H7 (cell line): Measurements from ENCODE around the gene ATG16L2. TPM values are rescaled to one million over a fixed set of nuclear protein-coding genes. Genes with fewer than 3 reads are reported as not detected.

Experiments used
- DNase-seq: peaks from one replicate; pipeline ENCODE4 v3.0.0; 2012
- H3K27me3 ChIP-seq: 2 replicates; pipeline ENCODE4 v1.6.0; 2011; ENCODE audit warnings: mild to moderate bottlenecking, low read length; ENCODE audit not compliant: control insufficient read depth, insufficient read depth
- H3K36me3 ChIP-seq: replicated peaks from 2 replicates; pipeline ENCODE4 v1.5.1; 2011; ENCODE audit warnings: low read length; ENCODE audit not compliant: control insufficient read depth, insufficient read depth
- H3K4me3 ChIP-seq: 2 replicates; pipeline ENCODE4 v1.5.1; 2011; ENCODE audit warnings: low read depth, mild to moderate bottlenecking, control low read depth, low read length, moderate library complexity; ENCODE audit not compliant: insufficient read depth
- total RNA-seq: library from RNA; depleted of rRNA; stranded (reverse); fragments of >200 nt; shearing (Covaris generic); gene quantifications from 2 replicates; pipeline ENCODE4 v1.2.3, GENCODE V29; 2014

Gene ATG16L2
- total RNA-seq, 1 experiment from 2014 or later = 6.2 TPM

DNA sequence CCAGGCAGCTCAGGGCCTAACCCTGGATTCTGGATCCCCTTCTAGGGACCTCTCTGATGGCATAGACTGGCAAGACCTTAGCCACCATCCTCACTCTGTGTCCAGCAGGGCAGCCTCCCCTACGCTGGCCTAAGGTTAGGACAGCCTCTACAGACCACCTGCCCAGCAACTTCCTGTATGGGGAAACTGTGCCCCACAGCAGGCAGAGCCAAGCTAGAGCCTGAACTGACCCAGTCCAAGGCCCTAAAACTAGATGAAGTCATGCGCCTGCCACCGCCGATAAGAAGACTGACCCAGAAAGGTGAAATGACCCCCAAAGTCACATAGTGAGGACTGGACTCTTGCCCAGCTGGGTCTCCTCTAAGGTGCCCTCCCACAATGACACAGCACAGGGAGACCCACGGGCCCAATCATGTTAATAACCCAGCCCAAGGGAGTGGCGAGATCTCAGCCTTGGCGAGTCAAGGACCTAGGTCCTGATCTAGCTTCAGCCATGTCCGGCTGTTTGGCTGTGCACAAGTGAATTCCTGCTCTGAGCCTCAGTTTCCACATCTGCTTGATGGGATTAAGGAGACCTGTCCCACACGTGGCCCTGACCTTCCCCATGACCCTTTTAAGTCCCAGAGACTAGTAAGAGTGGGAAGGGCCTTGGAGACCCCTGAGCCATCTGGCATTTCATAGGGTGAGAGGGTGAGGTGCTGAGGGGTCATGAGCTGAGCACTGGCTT, 37.9 kb upstream of the ATG16L2 start:
- Histone ChIP-seq H3K36me3 (no peaks in the 10 kb centered on the region; the same call in none of the 2 replicates), H3K4me3 (no peak overlapping the region), H3K27me3 (peaks cover 13% of the 10 kb centered on the region)
- no peak for DNase-seq

- Histone ChIP-seq H3K27me3 (peaks cover 14% of the 10 kb centered on the region), H3K36me3 (no peaks in the 10 kb centered on the region; the same call in none of the 2 replicates), H3K4me3 (no peak overlapping the region)
- DNase-seq = peak; percentile 68
Measured at GRCh38 chr11:72776844-72777754, 37.1 kb upstream of the ATG16L2 start.

GRCh38 chr11:72777755-72778278, 36.4 kb upstream of the ATG16L2 start:
- Histone ChIP-seq H3K27me3 (peaks cover 14% of the 10 kb centered on the region), H3K36me3 (no peaks in the 10 kb centered on the region; the same call in none of the 2 replicates), H3K4me3 (no peak overlapping the region)
- DNase-seq = no peak

DNA sequence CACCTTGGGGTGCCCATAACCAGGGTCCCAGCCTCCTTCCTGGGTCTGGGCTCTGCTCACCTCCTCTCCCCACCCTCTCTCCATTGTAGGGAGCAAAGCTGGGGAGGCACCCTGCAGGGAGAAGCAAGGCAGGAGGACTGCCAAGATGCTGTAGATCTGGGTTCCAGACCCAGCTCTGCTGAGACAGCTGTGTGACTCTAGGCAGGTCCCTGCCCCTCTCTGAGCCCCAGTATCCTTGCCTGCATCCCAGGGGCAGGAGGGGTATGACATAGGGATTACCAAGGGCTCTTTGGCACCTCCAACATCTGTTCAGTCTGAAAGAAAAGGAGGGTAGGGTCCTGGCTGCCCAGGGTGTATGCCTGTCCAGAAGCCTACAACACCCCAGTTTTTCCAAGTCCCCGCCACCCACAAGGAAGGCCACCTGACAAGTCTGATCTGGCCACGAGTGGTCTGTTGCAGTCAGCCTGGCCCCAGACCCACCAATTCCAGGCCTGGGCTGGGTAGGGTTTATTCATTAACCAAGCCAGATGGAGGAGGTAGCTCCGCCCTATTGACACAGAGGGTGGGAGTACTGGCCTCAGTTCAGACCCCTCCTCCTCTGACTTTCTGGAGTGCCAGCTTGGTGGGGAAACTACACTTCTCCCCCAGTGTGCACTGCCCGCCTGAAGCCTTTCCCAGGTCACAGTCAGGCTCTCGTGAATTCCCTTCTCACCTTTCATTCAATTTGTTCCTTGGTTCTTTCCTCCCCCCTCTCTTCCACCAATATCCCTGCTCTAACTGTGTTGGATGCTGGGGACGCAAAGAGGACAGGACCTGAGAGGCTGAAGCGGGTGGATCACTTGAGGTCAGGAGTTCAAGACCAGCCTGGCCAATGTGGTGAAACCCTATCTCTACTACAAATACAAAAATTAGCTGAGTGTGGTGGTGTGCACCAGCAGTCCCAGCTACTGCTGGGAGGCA, 35.4 kb upstream of the ATG16L2 start:
- no peak for DNase-seq
- no peaks in the 10 kb centered on the region; the same call in none of the 2 replicates for H3K36me3 ChIP-seq
- H3K27me3 ChIP-seq = peaks cover 14% of the 10 kb centered on the region
- no peak overlapping the region for H3K4me3 ChIP-seq

DNA sequence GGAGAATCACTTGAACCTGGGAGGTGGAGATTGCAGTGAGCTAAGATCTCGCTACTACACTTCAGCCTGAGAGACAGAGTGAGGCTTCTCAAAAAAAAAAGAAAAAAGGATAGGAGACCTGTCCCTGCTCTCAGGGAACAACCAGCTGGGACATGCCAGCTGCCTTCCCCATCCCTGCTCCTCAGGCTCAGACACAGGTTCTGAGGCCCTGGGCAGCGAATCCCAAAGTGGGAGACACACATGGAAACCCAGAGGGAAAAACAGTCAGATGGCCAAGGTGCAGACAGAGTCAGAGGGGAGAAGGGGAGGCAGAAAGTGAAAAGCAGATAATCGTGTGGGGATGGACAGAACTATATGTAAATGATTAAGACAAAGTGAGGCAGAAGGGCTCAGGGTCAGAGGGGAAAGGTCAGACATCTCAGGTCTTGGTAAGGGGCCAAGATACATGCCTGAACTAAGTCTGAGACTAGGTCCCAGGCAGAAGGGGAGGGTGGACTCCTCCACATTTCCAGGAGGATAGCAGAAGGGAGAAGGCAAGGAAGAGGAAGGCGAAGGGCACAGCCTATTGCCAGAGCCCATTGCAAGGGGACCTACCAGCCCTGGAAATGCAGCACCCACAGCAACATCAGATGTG, 34.6 kb upstream of the ATG16L2 start:
- Histone ChIP-seq H3K36me3 (no peaks in the 10 kb centered on the region; the same call in none of the 2 replicates), H3K27me3 (peaks cover 14% of the 10 kb centered on the region), H3K4me3 (no peak overlapping the region)
- DNase-seq = no peak

DNA sequence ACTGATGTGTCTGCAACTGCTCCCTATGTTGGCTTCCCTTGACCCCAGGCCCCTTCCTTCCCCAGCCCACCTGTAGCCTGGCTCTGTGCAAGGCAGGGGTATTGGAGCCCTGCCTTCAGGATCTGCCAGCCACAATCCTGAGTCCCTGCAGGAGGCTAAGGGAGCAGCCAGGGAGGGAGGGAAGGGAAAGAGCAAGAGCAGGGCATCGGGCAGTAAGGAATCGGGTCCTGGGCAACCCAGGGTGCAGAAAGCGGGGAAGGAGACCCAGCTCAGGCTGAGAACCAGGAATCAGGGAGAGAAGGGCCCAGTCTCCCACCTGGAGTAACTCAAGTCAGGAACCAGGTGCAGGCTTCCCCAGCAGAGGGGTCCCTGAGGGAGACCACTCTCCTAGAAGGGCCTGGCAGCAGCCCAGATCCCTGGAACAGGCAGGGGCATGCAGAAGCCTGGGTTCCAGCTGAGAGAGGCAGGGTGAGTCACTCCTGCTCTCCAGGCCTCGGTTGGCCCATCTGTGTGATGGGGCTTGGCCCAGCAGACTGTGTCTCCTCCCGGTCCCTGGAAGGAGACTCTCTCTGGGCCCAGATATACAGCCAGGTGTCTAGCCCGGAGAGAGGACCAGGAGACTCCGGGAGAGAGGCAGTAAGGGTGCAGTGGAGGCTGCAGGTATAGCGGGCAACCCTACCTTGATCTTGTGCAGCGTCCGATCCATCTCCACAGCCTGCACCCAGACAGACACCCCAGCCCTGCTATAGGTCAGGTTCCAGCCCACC, 33.7 kb upstream of the ATG16L2 start:
- H3K4me3 ChIP-seq = peak overlapping the region; percentile 57
- DNase-seq = peak; percentile 72

GRCh38 chr11:72781063-72781312, 33.2 kb upstream of the ATG16L2 start:
- peaks cover 14% of the 10 kb centered on the region for H3K27me3 ChIP-seq
- no peak for DNase-seq

More for the DNA sequence above, 33.7 kb upstream of the ATG16L2 start:
- H3K27me3 ChIP-seq = peaks cover 14% of the 10 kb centered on the region
- H3K36me3 ChIP-seq = no peaks in the 10 kb centered on the region; the same call in none of the 2 replicates

DNA sequence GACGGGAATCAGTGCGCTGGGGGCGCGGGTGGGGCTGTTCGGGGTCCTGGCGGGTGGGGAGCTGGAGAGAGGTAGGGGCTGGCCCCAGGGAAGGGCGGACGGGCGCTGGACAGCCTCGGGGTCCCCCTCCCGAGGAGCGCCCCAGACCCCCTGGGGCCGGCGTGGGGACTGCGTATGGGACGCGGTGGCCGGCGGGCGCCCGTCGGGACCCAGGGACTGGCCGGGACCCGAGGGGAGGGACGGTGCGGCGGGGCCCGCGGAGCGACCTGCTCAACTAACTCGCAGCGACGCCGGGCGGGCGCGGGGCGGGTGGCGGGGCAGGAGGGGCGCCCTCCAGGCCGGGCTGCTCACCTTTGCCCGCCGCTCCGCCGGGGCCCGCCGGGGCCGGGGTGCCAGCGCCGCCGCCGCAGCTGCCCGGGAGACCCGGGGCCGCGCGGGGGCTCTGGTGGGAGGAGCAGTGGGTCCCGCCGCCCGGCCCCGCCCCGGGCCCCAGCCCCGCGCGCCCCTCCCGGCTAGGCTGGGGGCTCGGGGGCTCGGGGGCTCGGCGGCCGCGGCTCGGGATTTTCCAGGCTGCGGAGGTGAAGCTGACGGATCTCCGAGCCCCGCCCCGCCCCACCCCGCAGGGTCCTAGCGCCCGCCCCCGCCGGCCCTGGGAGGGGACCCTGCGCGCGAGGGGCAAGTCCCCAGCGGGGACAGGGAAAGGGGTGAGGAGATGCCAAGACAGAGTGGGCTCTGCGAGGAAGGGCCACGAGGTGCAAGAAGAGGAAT, 32.7 kb upstream of the ATG16L2 start:
- peak; percentile 97 for DNase-seq
- Histone ChIP-seq H3K4me3 (peak overlapping the region; percentile 57), H3K36me3 (no peaks in the 10 kb centered on the region; the same call in none of the 2 replicates), H3K27me3 (peaks cover 14% of the 10 kb centered on the region)

More at GRCh38 chr11:72781063-72781312, 33.2 kb upstream of the ATG16L2 start:
- H3K4me3 ChIP-seq = peak overlapping the region; percentile 57
- no peaks in the 10 kb centered on the region; the same call in none of the 2 replicates for H3K36me3 ChIP-seq

GRCh38 chr11:72782081-72782920, 31.9 kb upstream of the ATG16L2 start:
- DNase-seq = peak; percentile 88
- Histone ChIP-seq H3K4me3 (peak overlapping the region; percentile 45), H3K36me3 (no peaks in the 10 kb centered on the region; the same call in none of the 2 replicates), H3K27me3 (peaks cover 14% of the 10 kb centered on the region)

- Histone ChIP-seq H3K36me3 (no peaks in the 10 kb centered on the region; the same call in 1 of the 2 replicates), H3K4me3 (no peak overlapping the region), H3K27me3 (peaks cover 14% of the 10 kb centered on the region)
- peak; percentile 20 for DNase-seq
Measured at GRCh38 chr11:72783144-72783905, 30.9 kb upstream of the ATG16L2 start.

- peak; percentile 13 for DNase-seq
- no peak overlapping the region for H3K4me3 ChIP-seq
- no peaks in the 10 kb centered on the region for H3K36me3 ChIP-seq
- peaks cover 14% of the 10 kb centered on the region for H3K27me3 ChIP-seq
Measured at GRCh38 chr11:72784662-72785061, 29.5 kb upstream of the ATG16L2 start.
